HepG2 (cell line): ENCODE data around the gene FSD1. TPM values are rescaled to one million over a fixed set of nuclear protein-coding genes. Genes with fewer than 3 reads are reported as not detected.
A peak's percentile ranks its signal among the peaks of the same experiment; 100 is the strongest.

Experiments
- CENPBD1 ChIP-seq: sonication (generic); formaldehyde crosslinking; IDR thresholded peaks from 2 replicates; pipeline ENCODE4 v1.8.0; 2022; ENCODE audit warnings: missing genetic modification reagents, low read depth, mild to moderate bottlenecking, borderline replicate concordance
- FOXA1 ChIP-seq, 2 experiments: fragments of 450-650 bp in 1 of 2; sonication (generic) in 1 of 2; formaldehyde crosslinking in 1 of 2; IDR thresholded peaks; 2 replicates each; pipeline versions ENCODE4 v1.4.0 to v1.6.1; 2016 to 2020; ENCODE audit warnings: missing genetic modification reagents in 1 of 2
- GTF3A ChIP-seq: sonication (generic); formaldehyde crosslinking; conservative IDR thresholded peaks from 2 replicates; pipeline ENCODE4 v1.4.0; 2020; ENCODE audit warnings: mild to moderate bottlenecking, missing genetic modification reagents
- HES4 ChIP-seq: sonication (generic); formaldehyde crosslinking; IDR thresholded peaks from 2 replicates; pipeline ENCODE4 v1.9.0; 2021; ENCODE audit warnings: mild to moderate bottlenecking, missing genetic modification reagents, borderline replicate concordance
- IKZF4 ChIP-seq: sonication (generic); formaldehyde crosslinking; IDR thresholded peaks from 2 replicates; pipeline ENCODE4 v1.5.1; 2020; ENCODE audit warnings: borderline replicate concordance, mild to moderate bottlenecking, low read depth, missing genetic modification reagents; ENCODE audit errors: not compliant biosample characterization
- MTA3 ChIP-seq: sonication (generic); formaldehyde crosslinking; IDR thresholded peaks from 2 replicates; pipeline ENCODE4 v1.4.0; 2020; ENCODE audit warnings: missing genetic modification reagents
- NBN ChIP-seq: fragments of 450-650 bp; conservative IDR thresholded peaks from 2 replicates; pipeline ENCODE4 v1.6.1; 2017
- RELA ChIP-seq: sonication (generic); formaldehyde crosslinking; IDR thresholded peaks from 2 replicates; pipeline ENCODE4 v1.4.0; 2020; ENCODE audit warnings: missing genetic modification reagents
- RFXANK ChIP-seq: IDR thresholded peaks from 2 replicates; pipeline ENCODE4 v1.6.1; 2016
- SRSF1 ChIP-seq: fragments of 200-400 bp; formaldehyde crosslinking; optimal IDR thresholded peaks from 2 replicates; pipeline ENCODE3; 2017; ENCODE audit warnings: mild to moderate bottlenecking, low read depth, low read length, moderate library complexity
- YEATS2 ChIP-seq: sonication (generic); formaldehyde crosslinking; IDR thresholded peaks from 2 replicates; pipeline ENCODE4 v1.4.0; 2020; ENCODE audit warnings: missing genetic modification reagents, borderline replicate concordance
- YEATS4 ChIP-seq: sonication (generic); formaldehyde crosslinking; IDR thresholded peaks from 2 replicates; pipeline ENCODE4 v1.4.0; 2020; ENCODE audit warnings: missing genetic modification reagents, borderline replicate concordance
- ZBTB20 ChIP-seq: sonication (generic); formaldehyde crosslinking; IDR thresholded peaks from 2 replicates; pipeline ENCODE4 v1.8.1; 2023; ENCODE audit warnings: missing genetic modification reagents, low read depth, mild to moderate bottlenecking, borderline replicate concordance
- ZIK1 ChIP-seq: sonication (generic); formaldehyde crosslinking; IDR thresholded peaks from 2 replicates; pipeline ENCODE4 v1.5.0; 2020; ENCODE audit warnings: mild to moderate bottlenecking, low read depth, missing genetic modification reagents, borderline replicate concordance
- ZNF124 ChIP-seq: sonication (generic); formaldehyde crosslinking; IDR thresholded peaks from 2 replicates; pipeline ENCODE4 v1.4.0; 2020; ENCODE audit warnings: missing genetic modification reagents
- ZNF136 ChIP-seq: sonication (generic); formaldehyde crosslinking; IDR thresholded peaks from 2 replicates; pipeline ENCODE4 v1.8.1; 2022; ENCODE audit warnings: low read depth, mild to moderate bottlenecking, moderate library complexity, missing genetic modification reagents
- ZNF260 ChIP-seq: sonication (generic); formaldehyde crosslinking; IDR thresholded peaks from 2 replicates; pipeline ENCODE4 v1.4.0; 2020; ENCODE audit warnings: missing genetic modification reagents, low read depth, mild to moderate bottlenecking, borderline replicate concordance
- ZNF431 ChIP-seq: sonication (generic); formaldehyde crosslinking; IDR thresholded peaks from 2 replicates; pipeline ENCODE4 v1.9.0; 2022; ENCODE audit warnings: missing genetic modification reagents, low read depth, mild to moderate bottlenecking, borderline replicate concordance
- ZNF569 ChIP-seq: sonication (generic); formaldehyde crosslinking; IDR thresholded peaks from 2 replicates; pipeline ENCODE4 v1.5.0; 2020; ENCODE audit warnings: mild to moderate bottlenecking, missing genetic modification reagents, moderate library complexity, borderline replicate concordance
- ZNF629 ChIP-seq: sonication (generic); formaldehyde crosslinking; conservative IDR thresholded peaks from 2 replicates; pipeline ENCODE4 v1.5.0; 2020; ENCODE audit warnings: missing genetic modification reagents
- ZNF674 ChIP-seq: sonication (generic); formaldehyde crosslinking; IDR thresholded peaks from 2 replicates; pipeline ENCODE4 v1.5.0; 2020; ENCODE audit warnings: low read depth, mild to moderate bottlenecking, missing genetic modification reagents
- ZNF713 ChIP-seq: sonication (generic); formaldehyde crosslinking; IDR thresholded peaks from 2 replicates; pipeline ENCODE4 v1.4.0; 2020; ENCODE audit warnings: mild to moderate bottlenecking, missing genetic modification reagents
- ZNF720 ChIP-seq: sonication (generic); formaldehyde crosslinking; IDR thresholded peaks from 2 replicates; pipeline ENCODE4 v1.4.0; 2020; ENCODE audit warnings: missing genetic modification reagents
- polyA plus RNA-seq, 8 experiments: library from polyadenylated mRNA; depleted of rRNA in 3 of 8; stranded (reverse) in 7 of 8; unstranded in 1 of 8; fragments of >200 nt; fragmentation: Illumina TruSeq in 4 of 8; extraction: Trizol in 4 of 8; gene quantifications; 2 replicates each; pipeline versions ENCODE4 v1.2.1 to v1.2.3, GENCODE V29; 2011 to 2016; ENCODE audit warnings: low read depth in 4 of 8, missing spikeins in 1 of 8, mixed read lengths in 1 of 8; ENCODE audit not compliant: insufficient read depth in 1 of 8
- total RNA-seq, 5 experiments: library from RNA; depleted of rRNA; stranded (reverse); fragments of >200 nt; fragmentation: Illumina TruSeq; extraction: Trizol; gene quantifications; 2 replicates each; pipeline ENCODE4 v1.2.3, GENCODE V29; 2016; ENCODE audit warnings: low read depth in 1 of 5
- TF ChIP-seq, protein P1 (sequence below): sonication (generic); formaldehyde crosslinking; IDR thresholded peaks from 2 replicates; pipeline ENCODE4 v1.4.0; 2020; ENCODE audit warnings: missing genetic modification reagents
- TF ChIP-seq, protein P2 (sequence below): sonication (generic); formaldehyde crosslinking; IDR thresholded peaks from 2 replicates; pipeline ENCODE4 v1.5.0; 2020; ENCODE audit warnings: mild to moderate bottlenecking, low read depth, missing genetic modification reagents, borderline replicate concordance

Gene FSD1
- total and polyA plus RNA-seq, 2 of the 13 experiments (the other 11 are each of a cell fraction or from before 2014, with no cell fraction given) = 0.29 to 0.66 TPM

DNA sequence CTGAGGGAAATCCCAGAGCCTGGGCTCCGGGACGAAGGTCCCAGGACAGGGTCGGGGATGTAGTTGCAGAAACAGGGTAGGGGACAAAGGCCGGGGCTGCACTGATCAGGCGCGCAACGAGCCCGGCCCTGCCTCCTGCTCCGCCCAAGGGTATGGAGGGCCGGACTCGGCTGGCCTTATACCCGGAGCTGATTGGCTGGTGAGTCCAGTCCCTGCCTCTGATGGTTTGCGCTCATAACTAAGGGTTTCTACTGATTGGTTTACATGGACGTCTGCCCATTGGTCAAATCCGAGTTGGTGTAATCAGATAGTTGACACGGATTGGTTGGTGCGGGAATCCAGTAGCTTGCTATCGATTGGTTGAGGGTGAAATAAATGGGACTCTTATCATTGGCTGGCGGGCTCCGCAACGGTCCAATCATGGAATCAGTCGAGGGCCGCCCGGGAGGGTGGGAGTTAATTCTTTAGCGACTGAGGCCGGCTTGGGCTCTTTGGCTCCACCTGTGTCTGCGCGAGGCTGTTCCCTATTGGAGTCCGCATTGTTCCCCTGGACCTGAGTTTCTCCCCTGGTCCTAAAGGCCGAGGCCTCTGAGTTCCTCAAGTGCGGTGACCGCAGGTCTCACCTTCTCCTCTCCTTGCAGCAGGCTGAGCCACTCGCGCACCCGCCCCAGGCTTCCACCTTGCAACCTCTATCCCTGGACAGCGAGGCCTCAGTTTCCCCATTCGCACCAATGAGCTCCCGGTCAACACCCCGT, 38.4 kb downstream of the FSD1 start (continued):
- TF ChIP-seq, protein P1, sequence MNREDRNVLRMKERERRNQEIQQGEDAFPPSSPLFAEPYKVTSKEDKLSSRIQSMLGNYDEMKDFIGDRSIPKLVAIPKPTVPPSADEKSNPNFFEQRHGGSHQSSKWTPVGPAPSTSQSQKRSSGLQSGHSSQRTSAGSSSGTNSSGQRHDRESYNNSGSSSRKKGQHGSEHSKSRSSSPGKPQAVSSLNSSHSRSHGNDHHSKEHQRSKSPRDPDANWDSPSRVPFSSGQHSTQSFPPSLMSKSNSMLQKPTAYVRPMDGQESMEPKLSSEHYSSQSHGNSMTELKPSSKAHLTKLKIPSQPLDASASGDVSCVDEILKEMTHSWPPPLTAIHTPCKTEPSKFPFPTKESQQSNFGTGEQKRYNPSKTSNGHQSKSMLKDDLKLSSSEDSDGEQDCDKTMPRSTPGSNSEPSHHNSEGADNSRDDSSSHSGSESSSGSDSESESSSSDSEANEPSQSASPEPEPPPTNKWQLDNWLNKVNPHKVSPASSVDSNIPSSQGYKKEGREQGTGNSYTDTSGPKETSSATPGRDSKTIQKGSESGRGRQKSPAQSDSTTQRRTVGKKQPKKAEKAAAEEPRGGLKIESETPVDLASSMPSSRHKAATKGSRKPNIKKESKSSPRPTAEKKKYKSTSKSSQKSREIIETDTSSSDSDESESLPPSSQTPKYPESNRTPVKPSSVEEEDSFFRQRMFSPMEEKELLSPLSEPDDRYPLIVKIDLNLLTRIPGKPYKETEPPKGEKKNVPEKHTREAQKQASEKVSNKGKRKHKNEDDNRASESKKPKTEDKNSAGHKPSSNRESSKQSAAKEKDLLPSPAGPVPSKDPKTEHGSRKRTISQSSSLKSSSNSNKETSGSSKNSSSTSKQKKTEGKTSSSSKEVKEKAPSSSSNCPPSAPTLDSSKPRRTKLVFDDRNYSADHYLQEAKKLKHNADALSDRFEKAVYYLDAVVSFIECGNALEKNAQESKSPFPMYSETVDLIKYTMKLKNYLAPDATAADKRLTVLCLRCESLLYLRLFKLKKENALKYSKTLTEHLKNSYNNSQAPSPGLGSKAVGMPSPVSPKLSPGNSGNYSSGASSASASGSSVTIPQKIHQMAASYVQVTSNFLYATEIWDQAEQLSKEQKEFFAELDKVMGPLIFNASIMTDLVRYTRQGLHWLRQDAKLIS = no peak
- TF ChIP-seq ZNF629 (CRISPR knock-in tag) (no peak), FOXA1 (IDR thresholded peaks at IDR 0.05) (no peak), FOXA1 (CRISPR knock-in tag; IDR thresholded peaks at IDR 0.05) (no peak), NBN (no peak), ZNF260 (CRISPR knock-in tag) (no peak), ZNF136 (CRISPR knock-in tag) (no peak), RFXANK (CRISPR knock-in tag) (no peak), ZBTB20 (0 out of 2 replicates have a peak, but pooled peaks have one; percentile 11), MTA3 (no peak), ZNF674 (CRISPR knock-in tag) (no peak), YEATS2 (0 out of 2 replicates have a peak, but pooled peaks have one; percentile 35), ZNF569 (no peak), IKZF4 (CRISPR knock-in tag) (no peak), ZNF431 (0 out of 2 replicates have a peak, but pooled peaks have one; percentile 36), RELA (no peak), ZNF713 (CRISPR knock-in tag) (no peak), HES4 (CRISPR knock-in tag) (no peak), SRSF1 (peak; percentile 59), ZIK1 (CRISPR knock-in tag) (no peak), GTF3A (CRISPR knock-in tag) (no peak), YEATS4 (CRISPR knock-in tag) (peak; percentile 62), CENPBD1 (CRISPR knock-in tag) (no peak), ZNF720 (no peak), ZNF124 (no peak)
- TF ChIP-seq, protein P2, sequence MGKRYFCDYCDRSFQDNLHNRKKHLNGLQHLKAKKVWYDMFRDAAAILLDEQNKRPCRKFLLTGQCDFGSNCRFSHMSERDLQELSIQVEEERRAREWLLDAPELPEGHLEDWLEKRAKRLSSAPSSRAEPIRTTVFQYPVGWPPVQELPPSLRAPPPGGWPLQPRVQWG (CRISPR knock-in tag) = no peak
